Cardiac muscle cell (in vitro differentiated cells and primary cell): ENCODE data around the gene GALNT18. TPM values are rescaled to one million over a fixed set of nuclear protein-coding genes. Genes with fewer than 3 reads are reported as not detected.

Source experiments
- DNase-seq, 2 donors: peaks; one replicate each; pipeline versions ENCODE4 v3.0.0 to v3.0.0-alpha.2; 2010 to 2017; ENCODE audit warnings: low read depth in 1 of 2, low spot score in 1 of 2
- H3K27ac ChIP-seq: fragments of 200-600 bp; sonication (generic); 2 replicates; pipeline ENCODE4 v1.5.1; 2016
- H3K27me3 ChIP-seq: fragments of 200-600 bp; sonication (generic); 2 replicates; pipeline ENCODE4 v1.6.0; 2016; ENCODE audit warnings: control low read depth
- H3K36me3 ChIP-seq: fragments of 200-600 bp; sonication (generic); 2 replicates; pipeline ENCODE4 v1.5.1; 2016; ENCODE audit warnings: control low read depth
- H3K4me1 ChIP-seq: fragments of 200-600 bp; sonication (generic); 2 replicates; pipeline ENCODE4 v1.8.1; 2017; ENCODE audit warnings: low read depth, mild to moderate bottlenecking, mixed run types
- H3K4me3 ChIP-seq: fragments of 200-600 bp; sonication (generic); 2 replicates; pipeline ENCODE4 v1.5.1; 2016; ENCODE audit warnings: mild to moderate bottlenecking
- H3K9me3 ChIP-seq: fragments of 200-600 bp; sonication (generic); 2 replicates; pipeline ENCODE4 v1.5.1; 2017; ENCODE audit warnings: low read depth, mild to moderate bottlenecking, control low read depth
- polyA plus RNA-seq: library from polyadenylated mRNA; unstranded; fragments of >200 nt; fragmentation: Nextera tagmentation; extraction: Ambion mirVana; gene quantifications from 2 replicates; pipeline ENCODE4 v1.2.1, GENCODE V29; 2016
- total RNA-seq: library from RNA; depleted of rRNA; stranded (reverse); fragments of >200 nt; gene quantifications from 2 replicates; pipeline ENCODE4 v1.2.3, GENCODE V29; 2016
- TF ChIP-seq, protein P1 (sequence below): IDR thresholded peaks from 2 replicates; pipeline ENCODE4 v1.5.1; 2012; ENCODE audit warnings: low read depth, mild to moderate bottlenecking, low read length

The GALNT18 gene
- total and polyA plus RNA-seq, 2 experiments from 2014 or later = 2.1 to 2.2 TPM

DNA sequence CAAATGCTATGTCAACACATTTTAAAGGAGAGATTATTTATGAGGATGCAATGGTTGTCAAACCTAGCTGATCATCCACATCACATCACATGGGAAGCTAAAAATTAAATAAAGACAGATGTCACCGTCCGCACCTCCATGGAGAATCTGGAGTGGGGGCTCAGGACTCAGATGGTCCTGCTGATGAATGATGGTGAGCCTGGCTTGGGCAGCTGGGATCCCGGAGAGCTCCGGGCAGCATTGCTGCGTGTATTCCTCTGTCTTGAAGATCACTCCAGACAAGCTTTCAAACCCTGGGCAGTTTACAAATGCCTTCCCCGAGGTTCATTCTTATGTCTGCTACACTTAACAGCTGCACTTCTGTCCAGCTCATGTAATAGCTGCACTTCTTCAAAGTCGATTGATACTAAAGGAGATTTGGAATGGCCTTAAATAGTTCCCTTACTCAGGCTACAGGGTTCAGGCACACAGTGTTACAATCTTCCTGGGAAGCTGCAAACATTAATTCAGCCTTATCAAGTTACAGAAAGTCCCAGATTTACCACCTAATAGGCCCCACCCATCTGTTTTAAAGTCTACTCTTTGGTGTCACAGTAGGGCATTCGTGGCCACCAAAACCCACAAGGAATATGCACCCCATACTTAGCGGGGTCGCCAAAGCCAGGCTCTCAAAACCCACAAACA, 234.0 kb downstream of the GALNT18 start:
- TF ChIP-seq, protein P1, sequence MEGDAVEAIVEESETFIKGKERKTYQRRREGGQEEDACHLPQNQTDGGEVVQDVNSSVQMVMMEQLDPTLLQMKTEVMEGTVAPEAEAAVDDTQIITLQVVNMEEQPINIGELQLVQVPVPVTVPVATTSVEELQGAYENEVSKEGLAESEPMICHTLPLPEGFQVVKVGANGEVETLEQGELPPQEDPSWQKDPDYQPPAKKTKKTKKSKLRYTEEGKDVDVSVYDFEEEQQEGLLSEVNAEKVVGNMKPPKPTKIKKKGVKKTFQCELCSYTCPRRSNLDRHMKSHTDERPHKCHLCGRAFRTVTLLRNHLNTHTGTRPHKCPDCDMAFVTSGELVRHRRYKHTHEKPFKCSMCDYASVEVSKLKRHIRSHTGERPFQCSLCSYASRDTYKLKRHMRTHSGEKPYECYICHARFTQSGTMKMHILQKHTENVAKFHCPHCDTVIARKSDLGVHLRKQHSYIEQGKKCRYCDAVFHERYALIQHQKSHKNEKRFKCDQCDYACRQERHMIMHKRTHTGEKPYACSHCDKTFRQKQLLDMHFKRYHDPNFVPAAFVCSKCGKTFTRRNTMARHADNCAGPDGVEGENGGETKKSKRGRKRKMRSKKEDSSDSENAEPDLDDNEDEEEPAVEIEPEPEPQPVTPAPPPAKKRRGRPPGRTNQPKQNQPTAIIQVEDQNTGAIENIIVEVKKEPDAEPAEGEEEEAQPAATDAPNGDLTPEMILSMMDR = no peak
- DNase-seq = no peak
- Histone ChIP-seq H3K9me3 (no peaks in the 10 kb centered on the region), H3K36me3 (no peaks in the 10 kb centered on the region), H3K4me1 (no peaks in the 10 kb centered on the region), H3K27ac (no peak overlapping the region), H3K27me3 (no peaks in the 10 kb centered on the region), H3K4me3 (no peak overlapping the region)

DNA sequence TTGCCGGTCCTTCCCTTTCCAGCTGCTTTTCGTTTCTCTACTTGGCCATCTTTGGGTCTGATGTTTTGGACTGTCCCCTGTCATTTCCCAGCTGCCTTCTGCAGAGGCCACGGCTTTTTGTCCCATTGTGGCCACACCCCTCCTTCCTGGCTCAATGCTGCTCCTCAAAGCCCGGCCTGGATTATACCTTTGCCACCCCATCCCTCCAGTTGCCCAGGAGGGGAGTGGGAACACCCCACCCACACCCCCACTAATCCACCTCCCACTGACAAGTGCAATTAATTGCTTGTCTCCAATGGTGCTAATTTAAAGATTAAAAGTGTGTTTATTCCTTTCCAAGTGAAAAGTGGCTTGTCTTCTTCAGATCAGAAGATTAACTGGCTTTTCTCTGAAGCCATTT, 234.6 kb downstream of the GALNT18 start:
- DNase-seq = no peak
- H3K27me3 ChIP-seq = no peaks in the 10 kb centered on the region

DNA sequence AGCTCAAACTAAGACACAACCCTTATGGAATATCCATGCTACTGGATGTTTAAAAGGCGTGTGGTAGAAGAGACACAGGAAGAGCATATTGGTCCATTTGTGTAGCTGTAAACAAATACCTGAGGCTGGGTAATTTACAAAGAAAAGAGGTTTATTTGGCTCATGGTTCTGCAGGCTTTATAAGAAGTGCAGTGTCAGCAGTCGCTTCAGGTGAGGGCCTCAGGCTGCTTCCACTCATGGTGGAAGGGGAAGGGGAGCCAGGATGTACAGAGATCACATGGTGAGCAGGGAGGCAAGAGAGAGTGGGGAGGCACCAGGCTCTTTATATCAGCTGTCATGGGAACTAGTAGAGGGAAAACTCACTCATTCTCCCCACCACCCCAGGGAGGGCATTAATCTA, 237.0 kb downstream of the GALNT18 start:
- Histone ChIP-seq H3K4me3 (no peak overlapping the region), H3K4me1 (no peaks in the 10 kb centered on the region), H3K36me3 (no peaks in the 10 kb centered on the region), H3K27me3 (no peaks in the 10 kb centered on the region), H3K27ac (no peak overlapping the region), H3K9me3 (no peaks in the 10 kb centered on the region)
- TF ChIP-seq, protein P1 = no peak
- DNase-seq = no peak

More for the DNA sequence above, 234.6 kb downstream of the GALNT18 start:
- H3K9me3 ChIP-seq = no peaks in the 10 kb centered on the region
- no peak overlapping the region for H3K4me3 ChIP-seq
- no peak overlapping the region for H3K27ac ChIP-seq
- TF ChIP-seq, protein P1 = no peak
- no peaks in the 10 kb centered on the region for H3K4me1 ChIP-seq
- no peaks in the 10 kb centered on the region for H3K36me3 ChIP-seq

DNA sequence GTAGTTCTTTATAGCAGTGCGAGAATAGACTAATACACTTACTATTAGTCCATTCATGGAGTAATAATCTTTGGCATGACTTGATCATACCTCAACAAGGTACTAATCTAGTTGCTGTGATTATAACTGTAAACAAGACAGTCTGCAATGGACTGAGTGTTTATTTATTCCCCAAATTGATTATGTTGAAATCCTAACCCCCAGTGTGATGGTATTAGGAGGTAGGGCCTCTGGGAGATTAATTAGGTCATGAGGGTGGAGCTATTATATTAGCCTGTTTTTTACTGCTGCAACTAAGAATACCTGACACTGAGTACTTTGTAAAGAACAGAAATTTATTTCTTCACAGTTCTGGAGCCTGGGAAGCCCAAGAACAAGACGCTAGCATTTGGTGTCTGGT, 237.8 kb downstream of the GALNT18 start:
- TF ChIP-seq, protein P1 = no peak
- Histone ChIP-seq H3K27me3 (no peaks in the 10 kb centered on the region), H3K9me3 (no peaks in the 10 kb centered on the region), H3K4me3 (no peak overlapping the region), H3K36me3 (no peaks in the 10 kb centered on the region), H3K27ac (no peak overlapping the region), H3K4me1 (no peaks in the 10 kb centered on the region)
- DNase-seq = no peak

DNA sequence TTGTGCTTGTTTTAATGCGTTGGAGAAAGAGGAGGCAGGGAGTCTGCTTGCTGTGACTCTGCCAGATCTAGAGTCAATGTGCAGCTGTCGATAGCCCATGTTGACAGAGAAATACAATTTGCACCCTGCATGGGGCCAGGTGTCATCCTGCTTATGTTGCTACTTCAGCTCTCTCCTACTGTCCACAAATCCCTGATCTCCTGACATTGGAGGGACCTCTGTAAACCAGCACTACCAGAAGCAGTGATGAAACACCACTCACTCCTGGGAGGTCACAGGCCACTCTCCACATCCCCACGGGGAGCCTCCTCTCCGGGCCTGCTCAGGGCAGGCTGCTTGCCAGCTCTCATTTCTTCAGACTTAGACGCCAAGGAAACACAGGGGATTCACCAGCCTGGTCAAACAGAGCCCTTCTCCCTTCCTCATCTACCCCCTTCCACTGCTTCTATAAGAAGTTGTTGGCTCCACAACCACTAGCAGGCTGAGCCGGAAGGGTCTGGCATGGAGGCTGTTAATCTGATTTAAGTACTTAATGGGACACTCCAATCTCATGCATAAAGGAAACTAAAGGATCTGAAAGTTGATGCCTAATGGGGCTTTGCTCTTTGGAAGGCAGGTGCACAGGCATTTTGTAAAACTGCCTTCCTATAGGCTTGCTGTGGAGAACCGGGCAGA, 238.8 kb downstream of the GALNT18 start:
- no peaks in the 10 kb centered on the region for H3K4me1 ChIP-seq
- no peak for DNase-seq
- H3K4me3 ChIP-seq = no peak overlapping the region

More for the DNA sequence above, 238.8 kb downstream of the GALNT18 start:
- no peaks in the 10 kb centered on the region for H3K27me3 ChIP-seq
- no peak overlapping the region for H3K27ac ChIP-seq
- H3K36me3 ChIP-seq = no peaks in the 10 kb centered on the region
- TF ChIP-seq, protein P1 = no peak
- H3K9me3 ChIP-seq = no peaks in the 10 kb centered on the region
